ENCODE data around the gene GNPTG. TPM values are rescaled to one million over a fixed set of nuclear protein-coding genes. Genes with fewer than 3 reads are reported as not detected.

GNPTG gene
- total and polyA plus RNA-seq, 9 of the 15 experiments (the other 6 are each of a cell fraction or from before 2014, with no cell fraction given): 0.69 to 33.3 (median 13.6) TPM

DNA sequence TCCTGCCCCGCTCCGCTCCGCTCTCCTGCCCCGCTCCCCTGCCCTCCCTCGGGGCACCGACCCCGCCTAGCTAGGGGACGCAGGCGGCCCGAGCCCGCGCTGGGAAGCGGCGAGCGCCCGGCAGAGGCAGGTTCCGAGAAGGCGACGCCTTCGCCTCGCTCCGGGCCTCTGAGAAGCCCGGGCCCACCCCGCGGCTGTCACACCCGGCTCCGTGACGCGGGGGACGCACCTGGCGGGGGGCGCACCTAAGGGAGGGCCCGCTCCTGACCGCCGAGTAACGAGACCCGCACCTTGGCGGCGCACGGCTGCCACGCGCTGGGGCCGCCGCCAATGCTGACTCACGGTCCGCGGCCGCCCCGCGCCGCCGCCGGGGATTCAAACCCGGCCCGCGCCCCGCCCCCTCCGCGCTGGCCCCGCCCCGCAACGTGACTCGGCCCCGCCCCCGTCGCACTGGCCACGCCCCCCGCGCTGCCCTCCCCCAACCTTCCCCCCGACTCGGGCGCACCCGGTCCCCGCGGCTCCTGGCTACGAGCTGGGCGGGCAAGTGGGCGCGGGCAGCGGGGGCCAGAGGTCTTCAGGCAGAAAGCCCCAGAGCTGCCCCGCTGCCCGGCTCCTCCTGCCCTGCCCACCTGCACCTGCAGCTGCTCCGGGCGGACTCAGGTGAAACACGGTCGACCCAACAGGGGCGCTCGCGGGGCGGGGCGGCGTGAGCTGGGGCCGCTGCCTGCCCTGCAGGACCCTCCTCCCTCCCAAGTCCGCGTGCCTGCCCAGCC is 27.8 kb downstream of the GNPTG start (continued):
- TF ChIP-seq NR0B1 (IDR thresholded peaks at IDR 0.05; ENCODE audit: partially characterized antibody): no peak
- TF ChIP-seq HMBOX1 (IDR thresholded peaks at IDR 0.05): no peak
- 0 out of 2 replicates have a peak, but pooled peaks have one; percentile 31 for TF ChIP-seq GATAD2B (IDR thresholded peaks at IDR 0.05; ENCODE audit: borderline replicate concordance)
- TF ChIP-seq TCF7 (IDR thresholded peaks at IDR 0.05; ENCODE audit: borderline replicate concordance): peak; percentile 11; the same call in 1 of the 2 replicates
- peak; percentile 23; the same call in 1 of the 2 replicates for TF ChIP-seq MAFF (IDR thresholded peaks at IDR 0.05; ENCODE audit: low read length)
- TF ChIP-seq CAMTA2 (CRISPR knock-in tag; conservative IDR thresholded peaks at IDR 0.05): 0 out of 2 replicates have a peak, but pooled peaks have one; percentile 52
- no peak for TF ChIP-seq OTX1 (CRISPR knock-in tag; IDR thresholded peaks at IDR 0.05)
- TF ChIP-seq YY1 (IDR thresholded peaks at IDR 0.05; ENCODE audit: borderline replicate concordance in 1 of 3, control insufficient read depth in 1 of 3, extremely low read depth in 1 of 3, insufficient read depth in 3 of 3, insufficient read length in 1 of 3, insufficient replicate concordance in 2 of 3, low read depth in 1 of 3, low read length in 2 of 3): peak in 1 of 3 experiments; percentile 56
- TF ChIP-seq, protein P1, sequence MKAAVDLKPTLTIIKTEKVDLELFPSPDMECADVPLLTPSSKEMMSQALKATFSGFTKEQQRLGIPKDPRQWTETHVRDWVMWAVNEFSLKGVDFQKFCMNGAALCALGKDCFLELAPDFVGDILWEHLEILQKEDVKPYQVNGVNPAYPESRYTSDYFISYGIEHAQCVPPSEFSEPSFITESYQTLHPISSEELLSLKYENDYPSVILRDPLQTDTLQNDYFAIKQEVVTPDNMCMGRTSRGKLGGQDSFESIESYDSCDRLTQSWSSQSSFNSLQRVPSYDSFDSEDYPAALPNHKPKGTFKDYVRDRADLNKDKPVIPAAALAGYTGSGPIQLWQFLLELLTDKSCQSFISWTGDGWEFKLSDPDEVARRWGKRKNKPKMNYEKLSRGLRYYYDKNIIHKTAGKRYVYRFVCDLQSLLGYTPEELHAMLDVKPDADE (conservative IDR thresholded peaks at IDR 0.05; ENCODE audit: control insufficient read depth, low read depth, low read length): 0 out of 2 replicates have a peak, but pooled peaks have one; percentile 56
- no peak for TF ChIP-seq KLF16 (IDR thresholded peaks at IDR 0.05)
- TF ChIP-seq HNRNPL (IDR thresholded peaks at IDR 0.05; ENCODE audit: low read depth, low read length): peak; percentile 71
- TF ChIP-seq ZNF232 (CRISPR knock-in tag; IDR thresholded peaks at IDR 0.05): no peak; the same call in 1 of the 2 replicates
- TF ChIP-seq ZNF740 (CRISPR knock-in tag; IDR thresholded peaks at IDR 0.05): 0 out of 2 replicates have a peak, but pooled peaks have one; percentile 11
- no peak for TF ChIP-seq ZNF740 (tag; IDR thresholded peaks at IDR 0.05)
- TF ChIP-seq JUNB (CRISPR knock-in tag; conservative IDR thresholded peaks at IDR 0.05): no peak
- peak; percentile 49; the same call in 1 of the 2 replicates for TF ChIP-seq CTBP1 (IDR thresholded peaks at IDR 0.05; ENCODE audit: borderline replicate concordance)
- TF ChIP-seq BACH1 (tag; IDR thresholded peaks at IDR 0.05): peak; percentile 98
- peak in 1 of 2 experiments; percentile 15; a peak in 1 of 4 replicates for TF ChIP-seq HDAC1 (IDR thresholded peaks at IDR 0.05)
- TF ChIP-seq ZEB2 (IDR thresholded peaks at IDR 0.05): peak; percentile 26; the same call in 1 of the 2 replicates
- peak; percentile 79 for TF ChIP-seq SUPT5H (IDR thresholded peaks at IDR 0.05)
- TF ChIP-seq MCM2 (IDR thresholded peaks at IDR 0.05; ENCODE audit: low read depth): no peak
- TF ChIP-seq ATF1 (CRISPR knock-in tag; IDR thresholded peaks at IDR 0.05): no peak
- TF ChIP-seq ATF1 (tag; IDR thresholded peaks at IDR 0.05): peak; percentile 57
- no peak for TF ChIP-seq BRF1 (IDR thresholded peaks at IDR 0.05; ENCODE audit: borderline replicate concordance, extremely low read depth, insufficient read length)
